IPS-18c (cell line): ENCODE data around the gene RASSF3.

Source experiments
- H3K4me3 ChIP-seq: 2 replicates; pipeline ENCODE4 v1.7.0; 2013; ENCODE audit warnings: low read depth, mild to moderate bottlenecking, low read length, moderate library complexity; ENCODE audit not compliant: insufficient read depth
- H3K9me3 ChIP-seq: one replicate; pipeline ENCODE4 v1.6.1; 2013; ENCODE audit warnings: mild to moderate bottlenecking, low read length, moderate library complexity; ENCODE audit not compliant: control insufficient read depth, insufficient read depth

Gene RASSF3

DNA sequence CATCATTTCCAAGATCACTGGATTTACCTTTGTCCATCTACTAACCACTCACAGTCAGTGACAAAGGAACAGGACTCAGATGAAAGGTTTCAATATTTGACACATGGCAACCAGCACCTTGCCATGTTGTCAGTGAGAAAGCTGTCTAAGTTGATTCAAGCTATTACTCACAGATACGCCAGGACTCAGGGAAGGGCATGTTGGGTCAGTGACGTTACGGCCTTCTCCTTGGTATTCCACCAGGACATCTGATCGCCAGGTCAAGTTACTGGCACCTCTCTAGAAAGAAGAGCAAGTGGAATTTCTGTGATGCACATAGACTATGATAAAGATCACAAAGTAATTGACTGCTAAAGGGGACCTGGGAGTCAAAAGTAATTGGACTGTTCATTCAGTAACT lies 112.5 kb downstream of the RASSF3 start:
- no peak overlapping the region for H3K4me3 ChIP-seq
- no peaks in the 10 kb centered on the region for H3K9me3 ChIP-seq

DNA sequence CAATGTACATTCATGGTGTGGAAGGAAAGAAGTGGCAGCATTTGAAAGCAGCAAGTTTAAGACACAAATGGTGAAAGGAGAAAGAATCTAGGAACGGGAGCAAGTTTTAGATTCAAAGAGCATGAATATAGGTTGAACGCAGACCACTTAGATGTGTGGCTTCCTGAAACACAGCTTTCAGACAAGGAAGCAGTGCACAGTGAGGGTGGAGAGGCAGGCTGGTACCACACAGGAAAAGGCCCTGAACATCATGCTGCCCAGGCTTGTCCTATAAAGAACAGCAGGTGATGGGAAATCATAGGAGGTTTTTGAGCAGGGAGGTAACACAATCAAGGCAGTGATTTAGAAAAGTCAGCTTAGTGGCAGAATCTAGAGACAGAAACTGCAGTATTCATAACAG lies 113.3 kb downstream of the RASSF3 start:
- no peak overlapping the region for H3K4me3 ChIP-seq
- H3K9me3 ChIP-seq = no peaks in the 10 kb centered on the region

- no peaks in the 10 kb centered on the region for H3K9me3 ChIP-seq
- no peak overlapping the region for H3K4me3 ChIP-seq
These were observed 114.0 kb downstream of the RASSF3 start for GRCh38 chr12:64724201-64724745.

GRCh38 chr12:64729909-64730587 lies 119.8 kb downstream of the RASSF3 start:
- Histone ChIP-seq H3K9me3 (no peaks in the 10 kb centered on the region), H3K4me3 (no peak overlapping the region)

DNA sequence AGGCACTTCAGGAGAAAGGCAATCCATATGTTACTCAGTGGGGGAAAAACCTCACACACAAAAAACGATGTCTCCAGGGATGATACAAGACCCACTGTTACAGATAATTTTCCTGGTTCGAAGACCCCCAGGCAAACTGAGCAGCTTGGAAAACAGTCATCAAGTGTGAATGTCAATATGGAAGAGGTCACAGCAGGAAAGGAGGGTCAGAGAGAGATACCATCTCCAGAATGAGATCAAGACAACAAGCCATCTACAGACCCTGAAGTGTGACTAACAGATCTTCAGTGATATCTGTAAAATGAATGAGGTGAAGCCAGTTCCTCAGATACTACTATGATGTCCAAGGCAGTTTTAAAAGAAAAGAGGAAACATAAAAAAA lies 120.3 kb downstream of the RASSF3 start:
- Histone ChIP-seq H3K4me3 (no peak overlapping the region), H3K9me3 (no peaks in the 10 kb centered on the region)

DNA sequence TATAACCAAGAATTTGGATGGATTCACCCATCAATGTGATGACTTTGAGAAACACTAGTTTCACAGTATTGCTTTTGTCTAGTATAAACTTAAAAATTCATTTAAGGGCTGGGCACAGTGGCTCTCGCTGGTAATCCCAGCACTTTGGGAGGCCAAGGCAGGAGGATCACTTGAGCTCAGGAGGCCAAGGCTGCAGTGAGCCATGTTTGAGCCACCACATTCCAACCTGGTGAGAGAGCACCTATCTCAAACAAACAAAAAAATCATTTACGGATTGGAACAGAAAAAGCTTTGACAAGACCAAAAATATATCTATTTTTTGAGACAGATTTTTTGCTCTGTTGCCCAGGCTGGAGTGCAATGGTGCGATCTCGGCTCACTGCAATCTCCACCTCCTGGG lies 121.4 kb downstream of the RASSF3 start:
- Histone ChIP-seq H3K4me3 (no peak overlapping the region), H3K9me3 (no peaks in the 10 kb centered on the region)

GRCh38 chr12:64733857-64734256 lies 123.6 kb downstream of the RASSF3 start:
- Histone ChIP-seq H3K9me3 (no peaks in the 10 kb centered on the region), H3K4me3 (no peak overlapping the region)

- Histone ChIP-seq H3K9me3 (no peaks in the 10 kb centered on the region), H3K4me3 (no peak overlapping the region)
These were observed 125.1 kb downstream of the RASSF3 start for GRCh38 chr12:64735442-64735841.

DNA sequence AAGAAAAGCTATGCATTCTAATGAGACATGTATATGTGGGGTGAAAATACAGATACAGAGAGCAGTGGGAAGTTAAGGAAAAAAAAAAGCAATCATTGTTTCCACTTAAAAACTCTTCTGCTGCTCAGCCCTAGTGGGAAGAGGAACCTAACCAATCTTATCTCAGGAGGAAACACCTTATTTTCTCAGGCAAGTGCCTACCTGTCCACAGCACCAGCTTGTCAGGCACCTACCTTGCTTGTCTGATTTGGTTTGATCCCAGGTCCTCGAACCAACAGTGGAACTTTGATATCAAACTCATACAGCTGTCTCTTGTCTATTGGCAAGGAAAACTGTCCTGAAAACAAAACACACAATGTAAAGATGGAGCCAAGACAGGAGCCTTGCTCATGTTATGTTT lies 126.5 kb downstream of the RASSF3 start:
- Histone ChIP-seq H3K4me3 (no peak overlapping the region), H3K9me3 (no peaks in the 10 kb centered on the region)

DNA sequence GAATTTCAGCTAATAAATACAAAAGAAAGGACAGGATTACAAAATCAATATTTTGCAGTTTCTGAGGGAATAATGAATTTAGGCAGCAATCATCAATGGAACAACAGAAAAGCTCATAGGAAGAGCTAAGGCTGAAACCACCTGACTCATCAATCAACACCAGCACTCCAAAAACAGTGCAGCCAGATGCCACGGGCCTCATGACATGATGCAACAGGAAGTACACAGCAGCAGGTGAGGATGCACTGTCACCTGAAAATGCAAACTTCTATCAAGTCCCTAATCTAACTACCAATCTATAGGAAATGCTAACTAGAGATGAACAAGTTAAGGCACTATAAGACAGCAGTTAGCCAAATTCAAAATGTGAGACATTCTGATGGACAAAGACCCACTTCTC lies 127.2 kb downstream of the RASSF3 start:
- no peak overlapping the region for H3K4me3 ChIP-seq
- no peaks in the 10 kb centered on the region for H3K9me3 ChIP-seq

DNA sequence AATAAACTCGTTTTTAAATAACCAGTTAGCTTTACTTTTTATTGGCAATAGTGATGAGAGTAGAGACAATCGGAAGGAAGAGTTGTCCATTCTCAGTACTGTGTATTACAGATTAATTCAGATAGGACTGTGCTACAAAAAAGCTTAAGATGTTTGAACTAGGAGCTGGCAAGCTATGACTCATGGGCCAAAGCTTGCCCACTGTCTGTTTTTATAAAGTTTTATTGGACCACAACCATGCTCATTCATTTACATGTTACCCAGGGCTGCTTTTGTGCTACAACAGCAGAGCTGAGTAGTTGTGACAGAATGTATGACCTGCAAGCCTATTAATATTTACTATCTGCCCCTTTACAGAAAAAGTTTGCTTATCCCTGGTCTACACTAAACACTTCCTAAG lies 129.5 kb downstream of the RASSF3 start:
- Histone ChIP-seq H3K4me3 (no peak overlapping the region), H3K9me3 (no peaks in the 10 kb centered on the region)

GRCh38 chr12:64740646-64741045 lies 130.4 kb downstream of the RASSF3 start:
- H3K9me3 ChIP-seq = no peaks in the 10 kb centered on the region
- no peak overlapping the region for H3K4me3 ChIP-seq

GRCh38 chr12:64742416-64742815 lies 132.1 kb downstream of the RASSF3 start:
- Histone ChIP-seq H3K4me3 (no peak overlapping the region), H3K9me3 (no peaks in the 10 kb centered on the region)

DNA sequence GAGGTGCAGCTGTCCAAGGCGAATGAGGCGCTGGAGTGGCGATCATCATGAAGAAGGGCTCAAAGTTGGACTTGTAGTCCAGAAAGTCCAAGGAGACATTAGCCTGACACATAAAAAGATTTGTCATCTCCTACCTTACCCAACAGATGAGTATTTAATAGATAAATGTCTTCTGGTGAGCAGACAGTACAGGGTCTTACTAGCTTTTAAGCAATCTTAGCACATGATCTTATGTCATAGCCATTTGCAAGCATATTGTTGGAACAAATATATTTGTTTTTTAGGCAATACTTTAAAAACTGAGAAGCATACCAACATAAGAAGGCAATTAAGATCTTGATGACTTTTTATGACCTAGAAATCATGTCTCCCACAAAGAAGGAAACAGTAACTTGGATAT lies 132.9 kb downstream of the RASSF3 start:
- no peaks in the 10 kb centered on the region for H3K9me3 ChIP-seq

DNA sequence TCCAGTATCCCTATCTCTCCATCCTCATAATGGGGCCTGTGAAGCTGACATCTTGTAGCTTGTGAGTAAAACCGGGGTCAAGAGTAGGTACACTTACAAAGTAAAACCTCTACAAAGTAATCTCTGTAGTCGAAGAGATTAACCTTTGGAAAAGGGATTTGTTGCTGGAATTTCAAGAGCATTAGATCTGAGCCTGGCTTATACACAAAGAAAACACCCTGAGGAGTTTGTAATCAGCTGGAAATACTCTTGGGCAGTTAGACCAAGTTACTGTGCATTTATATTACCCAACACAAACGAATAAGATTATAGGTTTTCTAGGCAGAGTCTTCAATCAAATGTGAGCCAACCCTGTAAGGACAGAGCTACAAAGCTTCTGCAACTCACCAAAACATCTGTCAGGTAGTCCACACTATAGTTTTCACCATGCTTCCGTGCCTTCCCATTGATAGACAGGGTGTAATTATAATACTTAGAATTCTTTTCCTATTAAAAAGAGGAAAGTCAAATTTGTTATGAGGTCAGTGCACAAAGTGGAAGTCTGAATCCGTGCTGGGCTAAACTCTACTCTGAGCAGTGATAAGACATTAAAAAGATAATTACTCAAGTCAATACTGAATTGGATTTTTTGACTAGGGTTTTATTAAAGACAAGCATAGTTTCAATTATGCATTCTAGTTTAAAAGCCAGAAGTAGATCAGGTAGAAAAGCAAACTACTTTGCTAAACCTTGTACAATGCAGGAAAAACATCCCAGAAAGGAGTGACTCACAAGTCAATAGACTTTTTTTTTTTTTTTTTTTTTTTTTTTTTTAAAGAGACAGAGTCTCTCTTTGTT lies 134.3 kb downstream of the RASSF3 start:
- H3K4me3 ChIP-seq = no peak overlapping the region
- no peaks in the 10 kb centered on the region for H3K9me3 ChIP-seq

More for the DNA sequence above, 132.9 kb downstream of the RASSF3 start:
- no peak overlapping the region for H3K4me3 ChIP-seq

- Histone ChIP-seq H3K9me3 (no peaks in the 10 kb centered on the region), H3K4me3 (no peak overlapping the region)
These were observed 135.0 kb downstream of the RASSF3 start for GRCh38 chr12:64745259-64745807.

DNA sequence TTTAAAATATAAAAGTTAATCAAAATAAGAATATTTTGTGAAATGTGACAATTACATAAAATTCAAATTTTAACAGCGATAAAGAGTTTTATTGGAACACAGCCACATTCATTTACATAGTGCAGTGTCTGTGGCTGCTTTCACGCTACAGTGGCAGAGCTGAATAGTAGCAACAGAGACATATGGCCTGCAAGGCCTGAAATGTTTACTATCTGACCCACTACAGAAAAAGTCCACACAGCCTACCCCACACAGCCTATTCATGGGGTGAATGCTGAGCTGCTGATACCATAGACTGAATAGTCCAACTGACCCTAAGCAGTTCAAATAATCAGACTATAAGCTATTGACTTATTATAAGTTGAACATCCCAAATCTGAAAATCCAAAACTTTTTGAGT lies 135.7 kb downstream of the RASSF3 start:
- Histone ChIP-seq H3K9me3 (no peaks in the 10 kb centered on the region), H3K4me3 (no peak overlapping the region)

GRCh38 chr12:64746663-64747062 lies 136.4 kb downstream of the RASSF3 start:
- no peak overlapping the region for H3K4me3 ChIP-seq
- no peaks in the 10 kb centered on the region for H3K9me3 ChIP-seq
